Trophoblast cell (in vitro differentiated cells and primary cell): ENCODE results near the gene MED12L.

ENCODE experiments used
- DNase-seq, 2 donors: peaks; one replicate each; pipeline ENCODE4 v3.0.0-alpha.2; 2016
- H2AFZ ChIP-seq: 2 replicates; pipeline ENCODE4 v1.6.1; 2013; ENCODE audit warnings: low read length, moderate library complexity, mild to moderate bottlenecking; ENCODE audit not compliant: insufficient read depth, poor library complexity
- H2AK5ac ChIP-seq: 2 replicates; pipeline ENCODE4 v1.6.1; 2013; ENCODE audit warnings: mild to moderate bottlenecking, low read length
- H2BK120ac ChIP-seq: 2 replicates; pipeline ENCODE4 v1.6.1; 2013; ENCODE audit warnings: low read length, mild to moderate bottlenecking, moderate library complexity; ENCODE audit not compliant: insufficient read depth, poor library complexity
- H2BK12ac ChIP-seq: 2 replicates; pipeline ENCODE4 v1.6.1; 2013; ENCODE audit warnings: mild to moderate bottlenecking, low read length, moderate library complexity
- H2BK5ac ChIP-seq: 2 replicates; pipeline ENCODE4 v1.6.1; 2013; ENCODE audit warnings: low read length, low read depth, moderate library complexity, mild to moderate bottlenecking; ENCODE audit not compliant: poor library complexity
- H3K14ac ChIP-seq: 2 replicates; pipeline ENCODE4 v1.6.1; 2013; ENCODE audit warnings: mild to moderate bottlenecking, low read length
- H3K18ac ChIP-seq: 2 replicates; pipeline ENCODE4 v1.6.1; 2013; ENCODE audit warnings: mild to moderate bottlenecking, low read length
- H3K23ac ChIP-seq: 2 replicates; pipeline ENCODE4 v1.6.1; 2013; ENCODE audit warnings: low read length
- H3K27ac ChIP-seq: 2 replicates; pipeline ENCODE4 v1.5.1; 2013; ENCODE audit warnings: low read depth, mild to moderate bottlenecking, inconsistent platforms, low read length, moderate library complexity
- H3K27me3 ChIP-seq: 2 replicates; pipeline ENCODE4 v1.6.1; 2013; ENCODE audit warnings: inconsistent platforms, mild to moderate bottlenecking, low read length, moderate library complexity; ENCODE audit not compliant: insufficient read depth
- H3K36me3 ChIP-seq, 2 experiments: 1 replicate in 1 of 2; 2 replicates in 1 of 2; pipeline ENCODE4 v1.6.1; 2013; ENCODE audit warnings: low read length in 2 of 2, mild to moderate bottlenecking in 2 of 2, moderate library complexity in 1 of 2; ENCODE audit not compliant: insufficient read depth in 2 of 2, control insufficient read depth in 1 of 2
- H3K4ac ChIP-seq: 2 replicates; pipeline ENCODE4 v1.6.1; 2013; ENCODE audit warnings: low read depth, mild to moderate bottlenecking, low read length, moderate library complexity
- H3K4me1 ChIP-seq, 2 experiments: 1 replicate in 1 of 2; 2 replicates in 1 of 2; pipeline ENCODE4 v1.6.1; 2013; ENCODE audit warnings: low read length in 2 of 2, mild to moderate bottlenecking in 2 of 2, moderate library complexity in 1 of 2; ENCODE audit not compliant: insufficient read depth in 2 of 2, control insufficient read depth in 1 of 2
- H3K4me2 ChIP-seq: 2 replicates; pipeline ENCODE4 v1.6.1; 2013; ENCODE audit warnings: inconsistent platforms, mild to moderate bottlenecking, low read length, moderate library complexity
- H3K4me3 ChIP-seq: 2 replicates; pipeline ENCODE4 v1.5.1; 2013; ENCODE audit warnings: mild to moderate bottlenecking, low read depth, low read length, inconsistent platforms
- H3K79me1 ChIP-seq: one replicate; pipeline ENCODE4 v1.6.1; 2013; ENCODE audit warnings: low read length
- H3K79me2 ChIP-seq: 2 replicates; pipeline ENCODE4 v1.6.1; 2013; ENCODE audit warnings: low read length, mild to moderate bottlenecking; ENCODE audit not compliant: control insufficient read depth, insufficient read depth, poor library complexity
- H3K9ac ChIP-seq: 2 replicates; pipeline ENCODE4 v1.6.1; 2013; ENCODE audit warnings: mild to moderate bottlenecking, low read length
- H3K9me3 ChIP-seq: 2 replicates; pipeline ENCODE4 v1.6.1; 2013; ENCODE audit warnings: low read depth, mild to moderate bottlenecking, control low read depth, inconsistent platforms, low read length; ENCODE audit not compliant: insufficient read depth
- H4K12ac ChIP-seq: 2 replicates; pipeline ENCODE4 v1.6.1; 2013; ENCODE audit warnings: low read depth, mild to moderate bottlenecking, low read length, moderate library complexity
- H4K8ac ChIP-seq: 2 replicates; pipeline ENCODE4 v1.6.1; 2013; ENCODE audit warnings: low read depth, mild to moderate bottlenecking, low read length, moderate library complexity
- H4K91ac ChIP-seq: one replicate; pipeline ENCODE4 v1.6.1; 2013; ENCODE audit warnings: low read depth, mild to moderate bottlenecking, low read length, moderate library complexity
- WGBS: extraction: QIAGEN DNeasy Blood & Tissue Kit; methylation state at CpG from one replicate; pipeline ENCODE4 v1.1.7; 2013; ENCODE audit warnings: missing lambda C conversion rate; ENCODE audit not compliant: insufficient read length, insufficient coverage; ENCODE audit errors: extremely low coverage; 5-methylcytosine and 5-hydroxymethylcytosine counted together

Gene MED12L

DNA sequence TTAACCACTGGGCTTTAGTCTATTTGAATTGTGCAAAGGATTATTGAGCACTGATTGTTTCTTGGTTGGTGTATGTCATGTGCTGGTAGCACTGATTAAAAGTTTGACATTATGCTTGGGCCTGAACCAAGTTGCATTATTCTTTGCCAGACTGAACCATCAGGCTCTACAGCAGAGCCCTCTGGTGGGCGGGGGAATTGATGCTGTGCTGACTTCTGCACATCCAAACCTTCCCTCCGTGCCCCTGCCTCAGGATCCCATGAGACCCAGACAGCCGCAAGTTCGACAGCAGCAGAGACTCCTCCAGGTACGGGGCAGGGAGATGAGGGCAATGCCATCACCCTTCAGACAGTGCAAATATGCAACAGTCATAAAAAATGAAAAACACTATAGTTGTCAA lies 327.5 kb downstream of the MED12L start:
- Histone ChIP-seq H3K4me3 (no peak overlapping the region), H4K91ac (no peak overlapping the region), H2BK12ac (no peak overlapping the region), H3K9me3 (no peaks in the 10 kb centered on the region), H2AFZ (no peak overlapping the region), H3K23ac (no peak overlapping the region), H2AK5ac (no peak overlapping the region), H3K79me1 (no peaks in the 10 kb centered on the region), H2BK120ac (no peak overlapping the region), H3K18ac (no peak overlapping the region), H4K8ac (no peak overlapping the region), H3K4ac (no peak overlapping the region), H3K27me3 (no peaks in the 10 kb centered on the region), H2BK5ac (no peak overlapping the region), H3K4me1 (no peaks in the 10 kb centered on the region), H3K27ac (no peak overlapping the region), H3K79me2 (no peaks in the 10 kb centered on the region), H3K14ac (no peak overlapping the region), H3K36me3 (peaks cover 7 to 16% of the 10 kb centered on the region in 2 experiments), H4K12ac (no peak overlapping the region), H3K9ac (no peak overlapping the region), H3K4me2 (no peak overlapping the region)
- WGBS, result no CpG with 5 or more reads among the region's 5 CpGs
- DNase-seq, result no peak

DNA sequence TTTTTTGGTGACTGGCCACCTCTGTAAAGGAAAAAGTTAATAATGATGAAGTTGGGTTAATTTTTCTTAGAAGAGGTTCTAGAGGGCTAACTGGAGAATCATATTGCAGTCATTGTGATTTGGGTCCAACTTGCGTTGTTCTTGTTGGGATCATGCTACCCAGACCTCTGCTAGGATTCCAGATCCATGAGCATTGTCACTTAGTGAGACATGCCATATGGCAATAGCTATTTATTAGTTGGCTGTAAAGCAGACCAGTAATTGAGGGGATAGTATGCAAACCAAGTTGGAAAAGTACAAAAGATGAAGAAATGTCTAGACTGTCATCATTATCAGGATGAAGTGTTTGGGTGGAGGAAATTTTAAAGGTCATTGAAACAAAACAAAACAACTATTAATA lies 329.8 kb downstream of the MED12L start:
- Histone ChIP-seq H2BK120ac (no peak overlapping the region), H3K9ac (no peak overlapping the region), H3K27ac (no peak overlapping the region), H4K8ac (no peak overlapping the region), H3K9me3 (no peaks in the 10 kb centered on the region), H3K4ac (no peak overlapping the region), H4K91ac (no peak overlapping the region), H3K36me3 (peaks cover 5 to 16% of the 10 kb centered on the region in 2 experiments), H4K12ac (no peak overlapping the region), H3K18ac (no peak overlapping the region), H3K23ac (no peak overlapping the region), H2BK5ac (no peak overlapping the region), H2AFZ (no peak overlapping the region), H2AK5ac (no peak overlapping the region), H2BK12ac (no peak overlapping the region), H3K79me2 (no peaks in the 10 kb centered on the region), H3K4me2 (no peak overlapping the region), H3K27me3 (no peaks in the 10 kb centered on the region), H3K79me1 (no peaks in the 10 kb centered on the region), H3K4me3 (no peak overlapping the region), H3K4me1 (no peaks in the 10 kb centered on the region), H3K14ac (no peak overlapping the region)
- no peak for DNase-seq
- WGBS, result no CpG with 5 or more reads among the region's 1 CpG

DNA sequence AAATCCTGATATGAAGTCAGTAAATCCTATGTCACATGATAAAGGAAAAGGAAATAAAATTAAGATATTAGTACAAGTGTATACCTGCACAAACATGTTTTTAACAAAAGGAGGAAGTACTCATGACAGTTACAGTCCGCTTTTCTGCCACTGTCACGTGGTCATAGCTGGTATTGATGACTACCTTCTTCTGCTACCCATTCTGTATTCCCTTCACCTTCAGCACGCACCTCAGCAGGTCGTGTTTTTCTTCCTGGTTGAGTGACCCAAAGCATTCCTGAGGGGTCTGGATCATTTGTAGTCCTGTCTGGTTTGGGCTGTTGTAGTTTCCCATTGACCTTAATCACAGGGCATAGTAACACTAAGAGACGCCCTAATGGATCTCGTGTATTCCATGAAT lies 334.3 kb downstream of the MED12L start:
- Histone ChIP-seq H4K91ac (no peak overlapping the region), H3K27me3 (no peaks in the 10 kb centered on the region), H3K79me1 (no peaks in the 10 kb centered on the region), H3K27ac (no peak overlapping the region), H3K14ac (no peak overlapping the region), H2BK5ac (no peak overlapping the region), H3K4me1 (peaks cover 0 to 2% of the 10 kb centered on the region in 2 experiments), H3K36me3 (peaks cover 6 to 19% of the 10 kb centered on the region in 2 experiments), H2AFZ (no peak overlapping the region), H2BK12ac (no peak overlapping the region), H3K9me3 (no peaks in the 10 kb centered on the region), H4K8ac (no peak overlapping the region), H3K23ac (no peak overlapping the region), H2AK5ac (no peak overlapping the region), H3K4ac (no peak overlapping the region), H2BK120ac (no peak overlapping the region), H3K4me3 (no peak overlapping the region), H4K12ac (no peak overlapping the region), H3K18ac (no peak overlapping the region), H3K79me2 (no peaks in the 10 kb centered on the region), H3K4me2 (no peak overlapping the region), H3K9ac (no peak overlapping the region)
- no peak for DNase-seq
- no CpG with 5 or more reads among the region's 6 CpGs for WGBS

DNA sequence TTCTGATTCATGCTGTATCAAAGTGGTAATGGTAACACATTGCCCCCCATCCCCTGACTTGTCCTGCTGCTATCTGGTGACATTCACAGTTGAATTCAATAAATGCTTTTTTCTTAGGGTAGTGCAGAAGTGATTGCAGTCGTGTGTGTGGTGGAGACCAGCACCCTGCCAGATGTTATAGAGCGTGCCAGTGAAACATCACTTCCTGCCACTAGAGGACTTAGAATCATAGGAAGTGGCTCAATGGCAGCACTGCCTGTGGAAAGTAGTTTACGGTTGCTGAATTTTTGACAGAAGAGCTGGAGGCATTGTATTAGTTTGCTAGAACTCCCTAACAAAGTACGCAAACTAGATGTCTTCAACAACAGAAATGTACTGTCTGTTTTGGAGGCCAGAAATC lies 336.5 kb downstream of the MED12L start:
- no peak overlapping the region for H4K91ac ChIP-seq
- no CpG with 5 or more reads among the region's 4 CpGs for WGBS

More for the DNA sequence above, 336.5 kb downstream of the MED12L start:
- Histone ChIP-seq H3K4ac (no peak overlapping the region), H3K23ac (no peak overlapping the region), H4K12ac (no peak overlapping the region), H2AK5ac (no peak overlapping the region), H2BK5ac (no peak overlapping the region), H4K8ac (no peak overlapping the region), H3K27me3 (no peaks in the 10 kb centered on the region), H3K4me1 (peaks cover 0 to 2% of the 10 kb centered on the region in 2 experiments), H3K9me3 (no peaks in the 10 kb centered on the region), H3K36me3 (peaks cover 6 to 17% of the 10 kb centered on the region in 2 experiments), H3K4me3 (no peak overlapping the region), H3K4me2 (no peak overlapping the region), H3K27ac (no peak overlapping the region), H2BK120ac (no peak overlapping the region), H2BK12ac (no peak overlapping the region), H3K9ac (no peak overlapping the region), H3K79me2 (no peaks in the 10 kb centered on the region), H3K14ac (no peak overlapping the region), H3K18ac (no peak overlapping the region), H2AFZ (no peak overlapping the region), H3K79me1 (no peaks in the 10 kb centered on the region)
- DNase-seq, result no peak
